ELR (cell line): ENCODE data around the gene ZNF607.
"Not testable (repeated sequence)": the region's sequence is repeated elsewhere in the genome, so short reads cannot be mapped to it uniquely, and the experiment has no call there.

Experiments
- DNase-seq: peaks from one replicate; pipeline ENCODE4 v3.0.0-alpha.2; 2015; ENCODE audit warnings: low read depth

ZNF607 gene

DNA sequence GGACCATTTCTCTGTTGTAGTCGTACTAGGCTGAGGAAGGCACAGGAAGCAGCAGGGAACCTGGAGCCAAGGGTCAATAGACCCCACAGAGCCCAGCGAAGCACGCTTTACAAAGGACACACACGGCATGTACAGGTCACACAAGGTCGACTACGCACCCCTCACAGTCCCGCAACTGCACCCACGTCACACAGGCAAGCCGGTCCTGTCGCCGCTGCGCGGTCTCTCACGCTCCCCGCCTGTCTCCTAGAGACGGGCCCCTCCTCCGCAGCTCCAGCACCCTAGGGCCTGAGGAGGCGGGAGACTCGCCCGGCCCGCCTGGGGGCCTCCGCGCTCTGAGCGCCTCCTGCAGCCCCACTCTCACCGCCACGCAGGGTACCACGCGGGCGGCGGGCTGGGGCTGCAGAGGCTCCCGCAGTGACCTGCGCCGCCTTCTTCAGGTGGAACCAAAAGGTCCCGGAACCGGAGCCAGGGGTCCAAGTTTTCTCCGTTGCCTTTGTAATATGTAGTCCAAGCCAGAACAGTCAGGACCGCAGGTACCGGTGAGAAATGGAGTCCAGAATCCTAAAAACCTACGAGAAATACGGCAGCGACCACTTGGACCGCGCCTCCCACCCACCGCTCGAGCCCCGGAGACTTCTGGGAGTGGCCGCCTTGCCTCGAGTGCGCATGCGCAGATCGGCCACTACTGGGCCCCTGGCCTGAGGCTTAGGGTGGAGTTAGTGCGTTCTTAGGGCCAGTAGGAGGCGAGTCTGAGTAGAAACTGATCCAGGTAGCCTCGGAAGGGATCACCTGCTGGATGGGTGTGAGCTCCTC is at the start of gene ZNF607:
Gene ZNF607, minus strand, starts transcription at position 651 of the 816 bp plus-strand sequence. CDS start 8,143 bp downstream, outside the sequence.
- DNase-seq, result peak; percentile 90

DNA sequence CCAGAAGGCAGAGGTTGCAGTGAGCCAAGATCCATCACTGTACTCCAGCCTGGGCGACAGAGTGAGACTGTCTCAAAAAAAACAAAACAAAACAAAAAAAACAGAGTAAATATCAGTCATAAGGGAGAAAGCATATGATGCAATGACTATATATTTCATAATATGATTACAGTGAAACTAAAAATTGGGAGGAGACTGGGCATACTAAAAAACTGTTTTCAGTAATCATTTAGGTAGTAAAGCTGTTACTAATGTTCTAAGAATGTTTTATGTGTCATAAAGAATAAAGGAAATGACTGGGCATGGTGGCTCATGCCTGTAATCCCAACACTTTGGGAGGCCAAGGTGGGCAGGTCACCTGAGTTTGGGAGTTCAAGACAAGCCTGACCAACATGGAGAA is 43.9 kb upstream of the ZNF607 start:
- peak; percentile 73 for DNase-seq

DNA sequence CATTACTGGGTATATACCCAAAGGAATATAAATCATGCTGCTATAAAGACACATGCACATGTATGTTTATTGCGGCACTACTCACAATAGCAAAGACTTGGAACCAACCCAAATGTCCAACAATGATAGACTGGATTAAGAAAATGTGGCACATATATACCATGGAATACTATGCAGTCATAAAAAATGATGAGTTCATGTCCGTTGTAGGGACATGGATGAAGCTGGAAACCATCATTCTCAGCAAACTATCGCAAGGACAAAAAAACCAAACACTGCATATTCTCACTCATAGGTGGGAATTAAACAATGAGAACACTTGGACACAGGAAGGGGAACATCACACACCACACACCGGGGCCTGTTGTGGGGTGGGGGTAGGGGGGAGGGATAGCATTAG is 38.1 kb upstream of the ZNF607 start:
- DNase-seq, result not testable (repeated sequence)

DNA sequence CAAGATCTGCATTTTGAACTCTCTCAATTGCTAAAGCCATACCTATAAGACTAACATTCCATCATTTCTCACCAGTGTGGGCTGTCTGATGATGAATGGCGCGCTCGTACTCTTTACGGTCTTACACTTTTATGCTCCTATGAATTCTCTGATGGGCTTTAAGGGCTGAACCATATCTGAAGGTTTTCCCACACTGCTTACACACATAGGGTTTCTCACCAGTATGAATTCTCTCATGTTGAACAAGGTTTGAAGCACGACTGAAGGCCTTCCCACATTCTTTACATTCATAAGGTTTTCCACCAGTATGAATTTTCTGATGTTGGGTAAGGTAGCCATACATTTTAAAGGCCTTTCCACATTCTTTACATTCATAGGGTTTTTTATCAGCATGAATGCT is 18.8 kb upstream of the ZNF607 start:
- DNase-seq, result no peak

DNA sequence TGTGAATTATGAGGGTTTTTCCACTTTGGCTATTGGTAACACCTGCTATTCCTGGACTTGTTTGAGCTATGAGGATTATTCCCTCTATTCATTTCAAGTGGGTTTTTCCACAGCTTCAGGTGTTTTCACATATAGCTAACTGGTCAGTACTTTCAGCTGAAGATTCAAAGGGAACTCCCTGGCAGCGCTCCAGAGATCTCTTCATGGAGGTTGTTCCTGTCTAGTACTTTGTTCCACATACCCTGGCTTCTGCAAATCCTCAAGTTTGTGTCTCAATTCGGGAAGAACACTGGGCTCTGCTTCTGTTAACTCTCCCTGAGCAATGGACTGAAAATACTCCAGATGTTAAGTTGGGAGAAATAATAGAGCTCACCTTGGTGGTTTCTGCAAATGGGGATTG is 5.6 kb upstream of the ZNF607 start:
- DNase-seq, result no peak

DNA sequence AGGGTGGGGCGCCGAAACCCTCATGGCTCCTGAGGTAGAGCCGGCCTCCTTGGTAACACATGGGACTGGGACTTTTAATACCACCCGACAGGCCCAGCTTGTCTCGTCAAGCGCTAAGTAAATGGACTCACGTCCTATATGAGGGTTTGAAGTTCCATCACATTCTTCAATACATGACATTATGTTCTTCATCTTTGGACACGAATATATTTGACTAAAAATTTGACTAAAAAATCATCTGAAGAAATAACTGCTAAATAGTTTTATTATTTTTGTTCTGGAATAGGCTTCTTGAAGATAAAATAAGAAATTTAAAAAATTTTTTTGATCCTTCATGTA is 335 bp upstream of the ZNF607 start:
- no peak for DNase-seq

DNA sequence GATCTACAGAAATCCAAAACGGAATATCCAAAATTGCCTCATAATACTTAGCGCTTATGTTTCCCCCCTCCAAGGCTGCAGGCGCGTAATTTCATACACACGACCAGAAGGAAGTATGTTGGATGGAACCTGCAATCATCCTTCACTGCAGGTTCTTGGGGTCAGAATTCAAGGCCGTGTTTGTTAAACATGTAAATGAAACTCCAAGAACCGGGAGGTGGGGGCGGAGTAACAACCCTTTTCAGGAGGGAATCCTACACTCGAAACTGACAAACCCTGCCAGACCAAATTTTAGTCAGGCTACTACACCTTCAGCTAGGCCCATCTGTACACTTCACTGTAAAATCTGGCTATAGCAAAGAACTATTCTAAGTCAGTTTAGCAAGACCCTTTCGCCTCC is 1.3 kb downstream of the ZNF607 start:
- peak; percentile 2 for DNase-seq

DNA sequence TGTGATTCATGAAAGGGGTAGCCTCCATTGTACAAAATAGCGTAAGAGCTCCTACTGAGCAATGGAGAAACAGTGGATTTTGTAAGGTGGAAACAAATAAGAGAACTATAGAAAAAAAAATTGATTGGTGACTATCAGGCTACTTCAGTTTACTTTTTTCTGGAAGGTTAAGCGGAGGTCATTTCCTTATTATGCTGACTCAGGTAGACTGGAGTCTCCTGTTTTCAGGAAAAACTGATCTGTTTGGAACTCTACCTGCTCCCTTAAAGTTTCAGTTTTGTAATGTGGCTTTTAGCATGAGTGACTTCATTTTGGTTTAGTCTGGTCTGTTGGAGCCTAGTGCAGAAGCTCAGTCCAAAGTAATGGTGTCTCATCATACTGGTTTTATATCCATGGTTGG is 3.4 kb downstream of the ZNF607 start:
- no peak for DNase-seq

DNA sequence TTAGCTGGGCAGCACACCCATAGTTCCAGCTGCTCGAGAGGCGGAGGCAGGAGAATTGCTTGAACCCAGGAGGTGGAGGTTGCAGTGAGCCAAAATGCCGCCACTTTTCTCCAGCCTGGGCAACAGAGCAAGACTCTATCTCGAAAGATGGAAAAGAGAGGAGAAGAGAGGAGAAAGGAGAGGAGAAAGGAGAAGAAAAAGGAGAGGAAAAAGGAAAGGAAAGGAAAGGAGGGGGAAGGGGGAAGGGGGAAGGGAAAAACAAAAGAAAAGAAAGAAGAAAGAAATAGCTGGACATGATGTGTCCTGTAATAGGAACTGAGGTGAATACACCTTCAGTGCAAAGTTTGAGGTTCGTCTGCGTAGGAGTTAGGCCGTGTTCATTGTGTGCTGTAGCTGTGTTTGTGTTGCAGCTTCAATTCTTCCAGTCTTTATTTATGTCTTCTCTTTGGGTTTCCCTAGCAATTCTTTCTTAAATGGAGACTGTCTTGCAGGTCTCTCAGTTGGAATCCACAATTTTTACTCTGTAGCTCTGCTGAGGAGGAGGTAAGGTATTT is 13.4 kb downstream of the ZNF607 start:
- no peak for DNase-seq

DNA sequence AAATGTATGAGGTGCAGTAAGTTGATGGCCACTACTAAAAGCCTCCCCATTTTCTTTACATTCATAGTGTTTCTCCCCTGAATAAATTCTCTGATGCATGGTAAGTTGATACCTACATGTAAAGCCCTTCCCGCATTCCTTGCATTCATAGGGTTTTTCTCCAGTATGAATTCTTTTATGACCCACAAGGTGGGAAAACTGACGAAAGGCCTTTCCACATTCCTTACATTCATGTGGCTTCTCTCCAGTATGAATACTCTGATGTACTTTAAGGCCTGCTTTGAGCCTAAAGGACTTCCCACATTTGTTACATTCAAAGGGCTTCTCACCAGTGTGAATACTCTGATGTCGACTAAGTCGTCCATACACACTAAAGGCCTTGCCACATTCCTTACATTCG is 20.5 kb downstream of the ZNF607 start:
- DNase-seq, result peak; percentile 15

DNA sequence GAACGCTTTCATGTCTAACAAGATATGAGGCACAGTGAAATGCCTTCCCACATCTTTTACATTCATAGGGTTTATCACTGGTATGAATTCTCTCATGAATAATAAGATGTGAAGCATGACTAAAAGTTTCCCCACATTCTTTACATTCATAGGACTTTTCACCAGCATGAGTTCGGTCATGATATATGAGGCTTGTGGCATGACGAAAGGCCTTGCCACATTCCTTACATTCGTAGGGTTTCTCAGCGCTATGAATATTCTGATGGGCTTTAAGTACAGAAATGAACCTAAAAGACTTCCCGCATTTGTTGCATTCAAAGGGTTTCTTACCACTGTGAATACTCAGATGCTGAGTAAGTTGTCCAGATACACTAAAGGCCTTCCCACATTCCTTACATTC is 21.3 kb downstream of the ZNF607 start:
- DNase-seq, result peak; percentile 8

DNA sequence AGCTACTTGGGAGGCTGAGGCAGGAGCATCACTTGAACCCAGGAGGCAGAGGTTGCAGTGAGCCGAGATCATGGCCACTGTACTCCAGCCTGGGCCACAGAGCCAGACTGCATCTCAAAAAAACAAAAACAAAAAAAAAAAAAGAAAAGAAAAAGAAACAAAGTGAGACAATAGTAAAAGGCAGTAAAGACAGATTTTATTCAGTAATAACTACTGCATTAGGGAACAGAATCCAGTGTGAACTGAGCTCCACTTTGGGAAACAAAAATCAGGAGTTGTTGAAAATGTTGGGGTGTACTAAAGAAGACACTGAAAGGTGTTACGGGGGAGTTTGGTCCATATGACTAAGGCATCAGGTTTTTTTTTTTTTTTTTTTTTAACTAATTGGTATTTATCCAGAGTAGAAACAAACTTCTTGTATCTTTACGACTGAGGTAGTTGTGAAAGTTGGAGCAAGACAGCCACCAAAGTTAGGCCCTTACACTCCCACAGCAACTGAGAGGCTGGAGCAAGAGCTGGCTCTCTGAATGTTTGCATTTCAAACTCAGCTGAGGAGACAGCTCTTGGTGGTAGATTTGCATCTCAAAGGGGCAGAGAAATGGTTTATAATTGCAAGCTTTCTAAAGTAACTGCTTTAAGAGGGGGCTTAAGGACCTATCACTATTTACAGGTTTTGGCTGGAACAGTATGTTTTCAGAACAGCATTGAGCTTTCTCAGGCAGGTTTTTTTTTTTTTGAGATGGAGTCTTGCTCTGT is 24.2 kb downstream of the ZNF607 start:
- no peak for DNase-seq

DNA sequence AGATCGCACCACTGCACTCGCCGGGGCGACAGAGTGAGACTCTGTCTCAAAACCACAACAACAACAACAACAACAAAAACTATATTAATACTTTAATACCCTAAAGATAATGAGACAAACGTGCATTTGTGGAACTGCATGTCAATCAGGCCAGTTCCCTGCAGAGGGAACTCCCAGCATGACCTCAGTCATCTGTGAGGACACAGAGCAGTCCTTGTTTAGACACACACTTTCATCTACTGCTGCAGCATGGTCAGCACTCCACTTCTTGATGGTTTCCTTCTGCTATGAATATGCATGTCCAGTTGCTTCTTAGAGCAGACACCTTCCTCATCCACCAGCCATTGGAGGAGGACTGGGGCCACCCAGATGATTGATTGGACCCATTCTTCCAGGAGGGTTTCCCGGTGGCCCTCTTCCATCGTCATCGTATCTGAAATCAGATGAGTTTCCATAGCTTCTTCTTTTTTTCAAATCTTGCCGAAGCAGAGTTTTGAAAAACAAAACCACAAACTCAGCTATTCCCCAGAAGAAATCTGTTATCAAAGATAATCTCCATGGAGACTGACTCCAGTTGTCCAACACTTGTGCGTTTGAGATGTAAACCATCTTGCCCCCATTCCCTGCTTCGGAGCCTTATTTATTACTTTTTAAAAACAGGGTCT is 26.5 kb downstream of the ZNF607 start:
- no peak for DNase-seq

DNA sequence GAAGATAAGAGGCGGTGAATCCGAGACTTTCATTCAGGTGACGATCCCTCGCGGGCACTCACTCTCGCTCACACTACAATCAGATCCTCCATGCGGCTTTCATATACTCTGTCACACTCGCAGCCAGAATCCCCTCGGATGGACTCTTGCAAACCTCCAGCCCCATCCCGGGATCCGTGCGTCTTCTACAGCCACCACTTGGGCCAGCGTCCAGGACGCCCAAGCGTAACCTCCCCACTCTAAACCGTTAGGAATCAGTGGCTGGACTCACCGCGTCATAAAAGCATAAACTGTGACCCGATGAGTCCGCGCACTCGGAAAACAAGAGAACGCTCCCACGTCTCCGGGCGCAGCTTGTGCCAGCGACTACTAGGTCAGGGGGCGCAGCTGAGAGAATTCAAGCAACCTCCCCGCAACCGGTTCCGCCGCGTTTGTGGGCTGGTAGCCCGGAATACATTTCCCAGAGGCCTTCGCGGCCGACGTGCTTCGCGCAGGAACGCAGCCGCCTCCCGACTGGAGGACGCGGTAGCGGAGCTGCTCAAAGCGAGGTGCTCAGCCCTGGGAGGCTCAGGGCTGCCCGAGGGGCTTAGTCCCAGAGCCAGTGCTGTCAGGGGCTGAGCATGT is 27.6 kb downstream of the ZNF607 start:
- DNase-seq, result peak; percentile 42

DNA sequence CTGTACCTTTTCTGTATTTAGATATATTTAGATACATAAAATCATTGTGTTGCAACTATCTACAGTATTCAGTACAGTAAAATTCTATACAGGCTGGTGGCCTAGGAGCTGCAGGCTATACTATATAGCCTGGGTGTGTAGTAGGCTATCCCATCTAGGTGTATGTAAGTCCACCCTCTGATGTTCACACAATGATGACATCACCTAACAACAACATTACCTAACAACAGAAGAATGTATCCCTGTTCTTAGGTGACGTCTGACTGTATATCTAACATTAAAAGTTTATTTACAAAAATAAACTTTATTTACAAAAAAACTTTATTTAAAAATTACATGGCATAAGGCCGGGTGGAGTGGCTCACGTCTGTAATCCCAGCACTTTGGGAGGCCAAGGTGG is 36.0 kb downstream of the ZNF607 start:
- DNase-seq, result no peak

DNA sequence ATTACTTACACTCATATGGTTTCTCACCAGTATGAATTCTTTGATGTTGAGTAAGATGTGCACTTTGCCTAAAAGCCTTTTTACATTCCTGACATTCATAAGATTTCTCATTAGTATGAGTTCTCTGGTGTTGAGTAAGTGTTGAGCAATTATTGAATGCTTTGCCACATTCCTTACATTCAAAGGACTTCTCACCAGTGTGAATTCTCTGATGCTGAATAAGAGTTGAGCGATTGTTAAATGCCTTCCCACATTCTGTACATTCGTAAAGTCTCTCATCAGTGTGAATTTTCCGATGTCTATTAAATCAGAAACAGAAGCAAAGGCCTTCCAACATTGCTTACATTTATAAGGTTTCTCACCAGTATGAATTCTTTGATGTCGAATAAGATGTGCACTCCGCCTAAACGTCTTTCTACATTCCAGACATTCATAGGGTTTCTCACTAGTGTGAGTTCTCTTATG is 50.1 kb downstream of the ZNF607 start:
- DNase-seq, result peak; percentile 5

DNA sequence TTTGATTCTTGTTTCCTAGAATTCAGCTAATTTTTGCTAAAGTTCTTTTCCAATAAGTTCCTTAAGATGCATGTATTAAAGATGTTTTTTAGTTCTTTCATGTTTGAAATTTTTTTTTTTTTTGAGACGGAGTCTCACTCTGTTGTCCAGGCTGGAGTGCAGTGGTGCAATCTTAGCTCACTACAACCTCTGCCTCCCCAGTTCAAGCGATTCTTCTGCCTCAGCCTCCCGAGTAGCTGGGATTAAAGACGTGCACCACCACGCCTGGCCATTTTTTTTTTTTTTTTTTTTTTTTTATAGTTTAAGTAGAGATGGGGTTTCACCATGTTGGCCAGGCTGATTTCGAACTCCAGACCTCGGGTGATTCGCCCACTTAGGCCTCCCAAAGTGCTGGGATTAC is 62.4 kb downstream of the ZNF607 start:
- DNase-seq, result not testable (repeated sequence)

DNA sequence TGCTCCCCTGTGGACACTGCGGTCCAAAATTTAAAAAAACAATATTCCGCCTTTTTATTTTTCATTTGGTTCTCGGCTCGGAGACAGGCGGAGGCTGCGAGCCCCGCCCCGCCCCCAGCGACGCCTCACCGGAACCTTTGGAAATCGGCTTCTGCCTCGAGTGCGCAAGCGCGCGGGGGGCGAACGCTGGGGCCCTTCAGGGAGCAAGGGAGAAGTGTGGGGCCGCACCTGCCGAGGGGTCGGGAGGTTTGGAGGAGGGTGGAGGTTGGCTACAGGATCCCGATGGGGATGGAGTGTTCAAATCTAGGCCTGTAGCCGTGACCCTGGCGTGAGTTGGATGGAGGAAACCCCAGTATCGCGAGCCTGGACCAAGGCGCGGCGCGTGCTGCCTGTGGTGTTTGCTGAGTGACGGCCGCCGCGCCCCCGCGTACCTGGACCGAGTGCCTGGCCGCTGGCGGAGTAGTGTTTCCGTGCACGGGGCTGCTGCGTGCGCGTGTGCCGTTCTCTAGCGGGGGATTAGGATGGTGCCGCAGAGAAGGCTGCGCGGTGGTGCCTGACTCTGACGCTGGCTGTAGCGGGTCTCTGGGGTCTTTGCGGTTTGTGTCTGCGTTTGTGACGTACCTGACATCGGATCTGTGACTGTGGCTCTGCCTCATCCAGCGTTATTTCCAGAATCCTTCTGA is 63.7 kb downstream of the ZNF607 start:
- peak; percentile 84 for DNase-seq

DNA sequence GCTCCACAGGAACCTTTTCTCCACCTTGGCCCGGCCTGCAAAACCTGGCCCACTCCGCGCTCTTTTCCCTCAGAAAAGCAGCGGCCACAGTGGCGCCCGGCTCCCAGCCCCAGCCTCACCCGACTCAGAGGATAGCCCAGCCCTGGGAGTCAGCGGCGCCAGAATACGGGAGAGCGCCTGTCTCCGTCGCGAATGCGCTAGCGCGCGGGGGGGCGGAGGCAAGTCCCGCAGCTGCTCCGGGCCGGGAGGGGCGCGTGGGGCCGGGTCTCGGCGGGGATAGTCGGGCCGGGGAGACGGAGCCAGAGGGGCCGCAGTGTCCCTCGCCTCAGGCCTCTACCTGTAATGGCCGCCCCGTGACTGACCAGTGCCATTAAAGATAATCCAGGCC is 64.3 kb downstream of the ZNF607 start, which contains the start of gene ZFP30:
Gene ZFP30, minus strand, starts transcription at position 165 of the 388 bp plus-strand sequence. CDS start 7,643 bp downstream, outside the sequence.
- DNase-seq, result peak; percentile 89

DNA sequence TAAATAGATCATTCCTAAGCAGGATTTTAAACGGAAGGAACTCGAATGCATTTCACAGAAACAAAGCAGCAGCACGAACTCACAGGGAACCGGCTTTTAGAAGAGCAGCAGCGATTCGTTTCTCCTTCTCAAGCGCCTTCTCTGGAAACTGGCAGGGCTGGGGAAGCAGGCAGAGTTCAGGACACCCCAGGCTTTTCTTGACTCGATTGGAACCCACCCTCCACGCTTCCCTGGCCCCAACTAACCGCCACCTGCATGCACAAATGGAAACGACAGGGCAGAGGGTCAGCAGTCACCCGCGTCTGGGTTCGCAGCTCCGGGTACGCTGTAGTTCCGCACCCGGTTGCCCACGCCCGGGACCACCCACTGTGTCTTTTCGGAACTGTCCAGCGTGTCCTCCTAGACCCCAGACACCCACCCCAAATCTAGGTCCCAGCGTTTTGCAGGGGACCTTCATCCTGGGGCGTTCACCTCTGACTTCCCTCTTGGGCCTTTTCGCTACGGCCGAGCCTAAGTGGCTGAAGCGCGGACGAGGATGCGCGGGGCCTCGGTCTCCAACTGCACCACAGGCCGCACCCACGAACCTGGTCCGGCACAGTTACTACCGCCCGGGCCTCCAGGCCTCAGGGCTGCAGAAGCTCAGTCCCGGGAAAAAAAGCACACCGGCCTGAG is 64.8 kb downstream of the ZNF607 start:
- DNase-seq, result peak; percentile 58

DNA sequence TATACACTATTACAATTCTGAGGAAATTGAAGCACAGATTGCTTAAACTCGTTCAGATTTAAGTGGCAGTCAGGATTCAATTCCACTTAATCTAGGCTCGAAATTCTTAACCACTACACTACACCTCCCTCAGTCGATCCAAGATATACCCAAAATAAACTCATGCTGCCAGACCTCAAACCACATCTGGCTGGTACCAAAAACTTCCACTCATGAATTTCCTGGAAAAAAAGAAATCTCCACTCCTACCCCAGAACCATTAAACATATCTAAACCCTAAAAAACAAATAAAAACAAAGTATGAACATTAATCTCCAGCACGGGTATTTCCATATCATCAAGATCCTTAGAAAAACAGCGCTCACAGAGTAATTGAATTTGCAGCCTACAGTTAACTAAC is 65.4 kb downstream of the ZNF607 start:
- DNase-seq, result peak; percentile 3
